Keratinocyte (primary cell): ENCODE results near the gene S1PR2. TPM values are rescaled to one million over a fixed set of nuclear protein-coding genes. Genes with fewer than 3 reads are reported as not detected.

Experiments
- DNase-seq: peaks from one replicate; pipeline ENCODE4 v3.0.0-alpha.2; 2011; ENCODE audit warnings: low read depth, missing footprints, low spot score
- FAIRE-seq: peaks from 2 replicates; lab custom pipeline; 2011; peaks lifted over from hg19 to GRCh38; lab: Jason Lieb, UNC
- H2AFZ ChIP-seq: 2 replicates; pipeline ENCODE4 v1.6.0; 2012; ENCODE audit warnings: low read length, control low read depth, inconsistent platforms; ENCODE audit not compliant: control insufficient read depth
- H3K27ac ChIP-seq: 2 replicates; pipeline ENCODE4 v1.5.1; 2011; ENCODE audit warnings: low read length; ENCODE audit not compliant: control insufficient read depth, insufficient read depth
- H3K27me3 ChIP-seq: 3 replicates; pipeline ENCODE4 v1.6.0; 2011; ENCODE audit warnings: low read length; ENCODE audit not compliant: control insufficient read depth, insufficient read depth; ENCODE audit errors: extremely low read depth
- H3K36me3 ChIP-seq, 2 experiments: 2 replicates in 1 of 2; 3 replicates in 1 of 2; pipeline ENCODE4 v1.5.1; 2011; ENCODE audit warnings: low read length in 2 of 2, mild to moderate bottlenecking in 1 of 2; ENCODE audit not compliant: control insufficient read depth in 2 of 2, insufficient read depth in 2 of 2; ENCODE audit errors: extremely low read depth in 1 of 2
- H3K4me1 ChIP-seq: 3 replicates; pipeline ENCODE4 v1.5.1; 2011; ENCODE audit warnings: low read length; ENCODE audit not compliant: control insufficient read depth, insufficient read depth; ENCODE audit errors: extremely low read depth
- H3K4me2 ChIP-seq: 3 replicates; pipeline ENCODE4 v1.6.0; 2011; ENCODE audit warnings: low read depth, low read length; ENCODE audit not compliant: control insufficient read depth, insufficient read depth; ENCODE audit errors: extremely low read depth
- H3K4me3 ChIP-seq, 3 experiments: fragments of 200-600 bp in 1 of 3; sonication (generic) in 1 of 3; 2 replicates in 2 of 3; 3 replicates in 1 of 3; pipeline ENCODE4 v1.5.1; 2011 to 2016; ENCODE audit warnings: low read length in 3 of 3, mild to moderate bottlenecking in 3 of 3, control low read depth in 2 of 3, inconsistent platforms in 1 of 3, low read depth in 1 of 3, mixed read lengths in 1 of 3, mixed run types in 1 of 3, moderate library complexity in 1 of 3; ENCODE audit not compliant: control insufficient read depth in 2 of 3, insufficient read depth in 2 of 3; ENCODE audit errors: extremely low read depth in 1 of 3
- H3K79me2 ChIP-seq: 2 replicates; pipeline ENCODE4 v1.6.0; 2012; ENCODE audit warnings: low read length; ENCODE audit not compliant: control insufficient read depth, insufficient read depth
- H3K9ac ChIP-seq: 3 replicates; pipeline ENCODE4 v1.6.0; 2011; ENCODE audit warnings: low read length; ENCODE audit not compliant: control insufficient read depth, insufficient read depth; ENCODE audit errors: extremely low read depth
- H3K9me1 ChIP-seq: 3 replicates; pipeline ENCODE4 v1.6.0; 2011; ENCODE audit warnings: low read length; ENCODE audit not compliant: control insufficient read depth, insufficient read depth; ENCODE audit errors: extremely low read depth
- H3K9me3 ChIP-seq: 2 replicates; pipeline ENCODE4 v1.5.1; 2012; ENCODE audit warnings: low read depth, low read length; ENCODE audit not compliant: control insufficient read depth
- H4K20me1 ChIP-seq: 3 replicates; pipeline ENCODE4 v1.6.0; 2011; ENCODE audit warnings: low read length; ENCODE audit not compliant: control insufficient read depth, insufficient read depth; ENCODE audit errors: extremely low read depth
- CTCF ChIP-seq, 3 experiments: IDR thresholded peaks in 1 of 3; conservative IDR thresholded peaks in 1 of 3; optimal IDR thresholded peaks in 1 of 3; 2 replicates in 2 of 3; 3 replicates in 1 of 3; pipeline versions ENCODE3 to v1.5.1; 2011; ENCODE audit warnings: low read length in 3 of 3, mild to moderate bottlenecking in 3 of 3, moderate library complexity in 2 of 3, control low read depth in 1 of 3, inconsistent platforms in 1 of 3; ENCODE audit not compliant: insufficient read depth in 2 of 3; ENCODE audit errors: extremely low read depth in 1 of 3
- EZH2 ChIP-seq: IDR thresholded peaks from one replicate; pipeline ENCODE4 v1.6.1; 2012; ENCODE audit warnings: inconsistent platforms, mild to moderate bottlenecking, low read length, moderate library complexity
- dilution Hi-C: fragments of 300-500 bp; cut with MboI; formaldehyde crosslinking; loops from one replicate; pipeline ENCODE4 v1.7.0; 2020; ENCODE audit warnings: low sequenced_read_pairs; ENCODE audit not compliant: extremely low pct_ligation_motif_present
- polyA plus RNA-seq, 5 experiments: library from polyadenylated mRNA; depleted of rRNA in 3 of 5; stranded (reverse) in 3 of 5; stranded (forward) in 1 of 5; unstranded in 1 of 5; fragments of >200 nt; gene quantifications; 1 replicate in 1 of 5; 2 replicates in 3 of 5; 3 replicates in 1 of 5; pipeline versions ENCODE4 v1.2.1 to v1.2.3, GENCODE V29; 2011 to 2012; ENCODE audit warnings: missing spikeins in 2 of 5, low read depth in 1 of 5, low replicate concordance in 1 of 5

Gene S1PR2
- polyA plus RNA-seq, 1 donor (not counting 4 experiments of a cell fraction or from before 2014, with no cell fraction given): 1.6 TPM

- no peak for TF ChIP-seq CTCF (optimal IDR thresholded peaks at IDR 0.05 in 1 of 3, IDR thresholded peaks at IDR 0.05 in 1 of 3, conservative IDR thresholded peaks at IDR 0.05 in 1 of 3; ENCODE audit: extremely low read depth in 1 of 3, insufficient read depth in 2 of 3, low read length in 3 of 3)
- no peak for TF ChIP-seq EZH2
- DNase-seq (no peak), FAIRE-seq (no peak)
- peaks cover 29% of the 10 kb centered on the region for H4K20me1 ChIP-seq
- H3K4me3 ChIP-seq: no peak overlapping the region
- H3K27ac ChIP-seq: no peak overlapping the region
- peaks cover 94% of the 10 kb centered on the region for H3K79me2 ChIP-seq
- H3K9me3 ChIP-seq: no peaks in the 10 kb centered on the region
- dilution Hi-C loops: no loop called here
- H3K36me3 ChIP-seq: peaks cover 4 to 27% of the 10 kb centered on the region in 2 experiments
- H2AFZ ChIP-seq: no peak overlapping the region
- peaks cover 3% of the 10 kb centered on the region for H3K4me1 ChIP-seq
- no peaks in the 10 kb centered on the region for H3K9me1 ChIP-seq
- no peaks in the 10 kb centered on the region for H3K27me3 ChIP-seq
- H3K9ac ChIP-seq: no peak overlapping the region
- H3K4me2 ChIP-seq: no peak overlapping the region
These were observed 43.8 kb downstream of the S1PR2 start for GRCh38 chr19:10187315-10187714.

DNA sequence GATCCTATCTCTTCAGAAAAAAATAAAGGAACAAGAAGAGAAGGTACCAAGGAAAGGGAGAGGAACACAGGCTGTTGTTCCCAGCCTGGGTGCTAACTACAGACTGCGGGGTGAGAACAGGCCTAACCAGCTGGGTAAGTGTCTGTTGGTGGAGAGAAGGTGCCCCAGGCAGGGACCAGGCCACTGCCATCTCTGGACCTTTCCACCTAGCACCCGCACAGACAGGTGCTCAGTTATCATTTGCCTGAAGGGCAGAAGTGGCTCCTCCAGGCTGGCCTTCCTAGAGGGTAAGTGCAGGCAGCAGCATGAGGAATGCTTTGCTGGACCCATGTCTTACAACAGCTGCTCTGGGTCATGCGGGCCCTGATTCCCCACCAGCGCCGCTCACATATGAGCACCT lies 46.5 kb downstream of the S1PR2 start:
- H2AFZ ChIP-seq: no peak overlapping the region
- no peak overlapping the region for H3K27ac ChIP-seq
- H3K4me1 ChIP-seq: peaks cover 3% of the 10 kb centered on the region
- H3K79me2 ChIP-seq: peaks cover 70% of the 10 kb centered on the region
- H3K27me3 ChIP-seq: no peaks in the 10 kb centered on the region
- no peak overlapping the region for H3K9ac ChIP-seq
- no peak overlapping the region for H3K4me2 ChIP-seq
- TF ChIP-seq CTCF (optimal IDR thresholded peaks at IDR 0.05 in 1 of 3, IDR thresholded peaks at IDR 0.05 in 1 of 3, conservative IDR thresholded peaks at IDR 0.05 in 1 of 3; ENCODE audit: extremely low read depth in 1 of 3, insufficient read depth in 2 of 3, low read length in 3 of 3): no peak
- TF ChIP-seq EZH2: no peak
- H3K4me3 ChIP-seq: no peak overlapping the region
- no peaks in the 10 kb centered on the region for H3K9me1 ChIP-seq
- peaks cover 16 to 27% of the 10 kb centered on the region in 2 experiments for H3K36me3 ChIP-seq
- no peaks in the 10 kb centered on the region for H3K9me3 ChIP-seq
- peaks cover 22% of the 10 kb centered on the region for H4K20me1 ChIP-seq
- DNase-seq (no peak), FAIRE-seq (no peak)
- dilution Hi-C loops: no loop called here
